ENCODE data around the gene OIP5.

OIP5 gene

DNA sequence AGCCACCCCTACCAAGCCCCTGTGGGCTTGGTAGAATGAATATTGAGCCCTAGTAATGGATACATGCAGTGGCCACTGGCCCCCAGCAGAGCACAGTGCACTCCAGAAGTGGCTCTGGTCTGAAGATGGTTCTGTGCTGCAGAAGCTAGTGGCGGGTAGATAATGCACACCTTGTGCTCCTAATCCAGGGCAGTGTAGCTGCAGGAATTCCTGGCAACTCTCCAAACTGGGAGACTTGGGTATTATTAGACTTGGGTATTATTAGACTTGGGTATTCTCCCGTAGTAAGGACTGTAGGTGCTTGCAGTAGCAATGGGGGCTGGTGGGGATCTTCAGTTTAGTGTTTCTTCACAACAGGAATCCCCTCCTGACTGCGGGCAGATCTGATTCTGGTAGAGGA lies 35.0 kb upstream of the OIP5 start (continued):
- TF ChIP-seq, protein P1, sequence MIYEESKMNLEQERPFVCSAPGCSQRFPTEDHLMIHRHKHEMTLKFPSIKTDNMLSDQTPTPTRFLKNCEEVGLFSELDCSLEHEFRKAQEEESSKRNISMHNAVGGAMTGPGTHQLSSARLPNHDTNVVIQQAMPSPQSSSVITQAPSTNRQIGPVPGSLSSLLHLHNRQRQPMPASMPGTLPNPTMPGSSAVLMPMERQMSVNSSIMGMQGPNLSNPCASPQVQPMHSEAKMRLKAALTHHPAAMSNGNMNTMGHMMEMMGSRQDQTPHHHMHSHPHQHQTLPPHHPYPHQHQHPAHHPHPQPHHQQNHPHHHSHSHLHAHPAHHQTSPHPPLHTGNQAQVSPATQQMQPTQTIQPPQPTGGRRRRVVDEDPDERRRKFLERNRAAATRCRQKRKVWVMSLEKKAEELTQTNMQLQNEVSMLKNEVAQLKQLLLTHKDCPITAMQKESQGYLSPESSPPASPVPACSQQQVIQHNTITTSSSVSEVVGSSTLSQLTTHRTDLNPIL (CRISPR knock-in tag; IDR thresholded peaks at IDR 0.05; ENCODE audit: low read depth), result no peak
- TF ChIP-seq SNAI2 (CRISPR knock-in tag; IDR thresholded peaks at IDR 0.05) (no peak), ZNF8 (CRISPR knock-in tag; IDR thresholded peaks at IDR 0.05) (no peak), ZFP30 (CRISPR knock-in tag; IDR thresholded peaks at IDR 0.05) (no peak)

DNA sequence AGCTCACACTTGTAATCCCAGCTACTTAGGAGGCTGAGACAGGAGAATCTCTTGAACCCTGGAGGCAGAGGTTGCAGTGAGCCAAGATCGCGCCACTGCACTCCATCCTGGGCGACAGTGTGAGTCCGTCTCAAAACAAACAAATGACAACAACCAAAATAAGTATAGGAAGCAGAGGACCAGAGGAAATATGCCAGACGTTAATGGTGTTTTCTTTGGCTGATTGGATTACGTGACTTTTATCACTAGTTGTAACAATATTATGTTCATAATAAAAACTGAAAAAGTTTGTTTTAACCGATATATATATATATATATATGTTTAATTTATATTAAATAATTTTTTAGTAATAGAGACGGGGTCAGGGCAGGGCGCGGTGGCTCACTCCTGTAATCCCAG lies 22.0 kb upstream of the OIP5 start:
- no peak for TF ChIP-seq SNAI2 (CRISPR knock-in tag; IDR thresholded peaks at IDR 0.05)
- TF ChIP-seq, protein P1 (CRISPR knock-in tag; IDR thresholded peaks at IDR 0.05; ENCODE audit: low read depth), result no peak
- no peak for TF ChIP-seq ARNTL (CRISPR knock-in tag; IDR thresholded peaks at IDR 0.05; ENCODE audit: borderline replicate concordance, low read depth)
- no peak for TF ChIP-seq TCF4 (CRISPR knock-in tag; IDR thresholded peaks at IDR 0.05; ENCODE audit: borderline replicate concordance)
- TF ChIP-seq ZC3H10 (CRISPR knock-in tag; IDR thresholded peaks at IDR 0.05), result no peak
- ATAC-seq, result no peak

DNA sequence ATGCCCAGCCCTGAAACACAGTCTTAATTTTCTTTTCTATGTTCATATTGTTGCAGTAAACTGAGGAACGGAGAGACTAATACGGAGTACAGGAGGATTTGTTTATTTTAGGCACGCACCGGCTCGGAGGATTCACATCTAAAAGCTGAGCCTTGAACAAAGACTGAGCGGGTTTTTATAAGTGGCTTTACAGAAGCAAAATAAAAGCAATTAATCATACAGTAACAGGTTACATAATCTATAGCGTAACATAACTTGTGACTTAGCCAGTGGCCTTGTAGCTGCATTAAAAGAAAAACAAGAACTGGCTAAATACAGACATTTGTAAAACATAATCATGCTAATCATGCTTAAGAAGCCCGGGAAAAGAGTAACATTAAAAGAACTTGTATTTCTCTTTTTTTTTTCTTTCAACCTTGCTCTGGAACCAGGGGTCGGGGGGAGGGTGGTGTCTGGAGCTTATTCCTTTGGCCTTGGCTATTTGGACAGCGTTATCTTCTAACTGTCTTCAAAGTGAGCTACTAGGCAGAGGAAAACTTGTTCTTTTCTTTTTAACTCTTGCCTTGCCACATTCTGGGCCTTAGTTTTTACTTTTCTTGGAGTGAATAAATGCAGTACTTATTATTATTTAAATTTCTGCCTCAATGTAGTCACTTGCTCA lies 17.8 kb upstream of the OIP5 start:
- TF ChIP-seq ZNF8 (CRISPR knock-in tag; IDR thresholded peaks at IDR 0.05) (no peak), ZFP30 (CRISPR knock-in tag; IDR thresholded peaks at IDR 0.05) (no peak), ZNF565 (CRISPR knock-in tag; conservative IDR thresholded peaks at IDR 0.05; ENCODE audit: low read depth) (no peak), ARNTL (CRISPR knock-in tag; IDR thresholded peaks at IDR 0.05; ENCODE audit: borderline replicate concordance, low read depth) (no peak), GLIS3 (CRISPR knock-in tag; IDR thresholded peaks at IDR 0.05) (no peak), ZFP3 (CRISPR knock-in tag; IDR thresholded peaks at IDR 0.05) (no peak), ZC3H10 (CRISPR knock-in tag; IDR thresholded peaks at IDR 0.05) (no peak), ISL1 (CRISPR knock-in tag; IDR thresholded peaks at IDR 0.05) (no peak), CSDC2 (CRISPR knock-in tag; IDR thresholded peaks at IDR 0.05) (no peak), SNAI2 (CRISPR knock-in tag; IDR thresholded peaks at IDR 0.05) (no peak), ZNF70 (CRISPR knock-in tag; IDR thresholded peaks at IDR 0.05) (no peak), ESRRG (CRISPR knock-in tag; IDR thresholded peaks at IDR 0.05) (no peak), PPARA (CRISPR knock-in tag; IDR thresholded peaks at IDR 0.05; ENCODE audit: borderline replicate concordance) (no peak), RARB (CRISPR knock-in tag; IDR thresholded peaks at IDR 0.05) (no peak), BACH2 (CRISPR knock-in tag; IDR thresholded peaks at IDR 0.05; ENCODE audit: borderline replicate concordance) (no peak), OSR1 (CRISPR knock-in tag; IDR thresholded peaks at IDR 0.05) (no peak)
- TF ChIP-seq, protein P2, sequence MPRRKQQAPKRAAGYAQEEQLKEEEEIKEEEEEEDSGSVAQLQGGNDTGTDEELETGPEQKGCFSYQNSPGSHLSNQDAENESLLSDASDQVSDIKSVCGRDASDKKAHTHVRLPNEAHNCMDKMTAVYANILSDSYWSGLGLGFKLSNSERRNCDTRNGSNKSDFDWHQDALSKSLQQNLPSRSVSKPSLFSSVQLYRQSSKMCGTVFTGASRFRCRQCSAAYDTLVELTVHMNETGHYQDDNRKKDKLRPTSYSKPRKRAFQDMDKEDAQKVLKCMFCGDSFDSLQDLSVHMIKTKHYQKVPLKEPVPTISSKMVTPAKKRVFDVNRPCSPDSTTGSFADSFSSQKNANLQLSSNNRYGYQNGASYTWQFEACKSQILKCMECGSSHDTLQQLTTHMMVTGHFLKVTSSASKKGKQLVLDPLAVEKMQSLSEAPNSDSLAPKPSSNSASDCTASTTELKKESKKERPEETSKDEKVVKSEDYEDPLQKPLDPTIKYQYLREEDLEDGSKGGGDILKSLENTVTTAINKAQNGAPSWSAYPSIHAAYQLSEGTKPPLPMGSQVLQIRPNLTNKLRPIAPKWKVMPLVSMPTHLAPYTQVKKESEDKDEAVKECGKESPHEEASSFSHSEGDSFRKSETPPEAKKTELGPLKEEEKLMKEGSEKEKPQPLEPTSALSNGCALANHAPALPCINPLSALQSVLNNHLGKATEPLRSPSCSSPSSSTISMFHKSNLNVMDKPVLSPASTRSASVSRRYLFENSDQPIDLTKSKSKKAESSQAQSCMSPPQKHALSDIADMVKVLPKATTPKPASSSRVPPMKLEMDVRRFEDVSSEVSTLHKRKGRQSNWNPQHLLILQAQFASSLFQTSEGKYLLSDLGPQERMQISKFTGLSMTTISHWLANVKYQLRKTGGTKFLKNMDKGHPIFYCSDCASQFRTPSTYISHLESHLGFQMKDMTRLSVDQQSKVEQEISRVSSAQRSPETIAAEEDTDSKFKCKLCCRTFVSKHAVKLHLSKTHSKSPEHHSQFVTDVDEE (CRISPR knock-in tag; IDR thresholded peaks at IDR 0.05), result no peak
- TF ChIP-seq, protein P3, sequence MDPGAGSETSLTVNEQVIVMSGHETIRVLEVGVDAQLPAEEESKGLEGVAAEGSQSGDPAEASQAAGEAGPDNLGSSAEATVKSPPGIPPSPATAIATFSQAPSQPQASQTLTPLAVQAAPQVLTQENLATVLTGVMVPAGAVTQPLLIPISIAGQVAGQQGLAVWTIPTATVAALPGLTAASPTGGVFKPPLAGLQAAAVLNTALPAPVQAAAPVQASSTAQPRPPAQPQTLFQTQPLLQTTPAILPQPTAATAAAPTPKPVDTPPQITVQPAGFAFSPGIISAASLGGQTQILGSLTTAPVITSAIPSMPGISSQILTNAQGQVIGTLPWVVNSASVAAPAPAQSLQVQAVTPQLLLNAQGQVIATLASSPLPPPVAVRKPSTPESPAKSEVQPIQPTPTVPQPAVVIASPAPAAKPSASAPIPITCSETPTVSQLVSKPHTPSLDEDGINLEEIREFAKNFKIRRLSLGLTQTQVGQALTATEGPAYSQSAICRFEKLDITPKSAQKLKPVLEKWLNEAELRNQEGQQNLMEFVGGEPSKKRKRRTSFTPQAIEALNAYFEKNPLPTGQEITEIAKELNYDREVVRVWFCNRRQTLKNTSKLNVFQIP (CRISPR knock-in tag; IDR thresholded peaks at IDR 0.05; ENCODE audit: borderline replicate concordance, low read depth), result no peak
- TF ChIP-seq, protein P1 (CRISPR knock-in tag; IDR thresholded peaks at IDR 0.05; ENCODE audit: low read depth), result no peak
- no peak for ATAC-seq

DNA sequence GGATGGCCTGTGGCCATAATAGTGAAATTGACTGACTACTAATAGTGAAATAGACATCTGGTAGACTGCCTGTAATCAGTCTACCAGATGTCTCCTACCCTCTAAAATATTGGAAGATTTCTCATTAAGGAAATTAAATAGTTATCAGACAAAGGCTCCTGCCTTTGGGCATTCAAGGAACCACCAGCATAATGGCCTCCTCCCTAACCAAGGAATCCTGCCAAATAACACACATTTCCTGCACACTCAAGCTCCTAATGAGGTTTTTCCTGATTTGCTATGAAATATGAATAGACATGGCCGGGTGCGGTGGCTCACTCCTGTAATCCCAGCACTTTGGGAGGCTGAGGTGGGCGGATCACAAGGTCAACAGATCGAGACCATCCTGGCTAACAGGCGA lies 14.8 kb upstream of the OIP5 start:
- TF ChIP-seq SNAI2 (CRISPR knock-in tag; IDR thresholded peaks at IDR 0.05), result no peak
- TF ChIP-seq RARB (CRISPR knock-in tag; IDR thresholded peaks at IDR 0.05), result no peak
- TF ChIP-seq ISL1 (CRISPR knock-in tag; IDR thresholded peaks at IDR 0.05), result no peak
- TF ChIP-seq, protein P3 (CRISPR knock-in tag; IDR thresholded peaks at IDR 0.05; ENCODE audit: borderline replicate concordance, low read depth), result no peak
- TF ChIP-seq TCF4 (CRISPR knock-in tag; IDR thresholded peaks at IDR 0.05; ENCODE audit: borderline replicate concordance), result no peak
- no peak for TF ChIP-seq OSR1 (CRISPR knock-in tag; IDR thresholded peaks at IDR 0.05)
- TF ChIP-seq GLIS3 (CRISPR knock-in tag; IDR thresholded peaks at IDR 0.05), result no peak
- no peak for TF ChIP-seq BACH2 (CRISPR knock-in tag; IDR thresholded peaks at IDR 0.05; ENCODE audit: borderline replicate concordance)
- no peak for TF ChIP-seq ZNF8 (CRISPR knock-in tag; IDR thresholded peaks at IDR 0.05)
- no peak for TF ChIP-seq CSDC2 (CRISPR knock-in tag; IDR thresholded peaks at IDR 0.05)
- no peak for TF ChIP-seq TOX (CRISPR knock-in tag; IDR thresholded peaks at IDR 0.05; ENCODE audit: borderline replicate concordance)
- TF ChIP-seq ARNTL (CRISPR knock-in tag; IDR thresholded peaks at IDR 0.05; ENCODE audit: borderline replicate concordance, low read depth), result no peak
- TF ChIP-seq, protein P1 (CRISPR knock-in tag; IDR thresholded peaks at IDR 0.05; ENCODE audit: low read depth), result no peak
- ATAC-seq, result no peak

All from SK-N-SH treated with all-trans-retinoic acid at 6 μM for 48 hours (cell line).